HCT116 (cell line): Measurements from ENCODE around the gene TADA2B. TPM values are rescaled to one million over a fixed set of nuclear protein-coding genes. Genes with fewer than 3 reads are reported as not detected.

ENCODE experiments used
- ATAC-seq: fragments of 200-7000 bp; cut with Tn5 transposase; 2 replicates; pipeline ENCODE4 v1.9.1; 2020; ENCODE audit warnings: mild to moderate bottlenecking, moderate library complexity
- BruUV-seq: library from RNA; stranded (reverse); fragments of 400-500 nt; replicated peaks from 2 replicates; lab custom pipeline; 2021; lab: Mats Ljungman, UMichigan
- CTCF ChIA-PET: fragments of 300-600 bp; sonication (Branson Sonifier 250); formaldehyde crosslinking; loops from one replicate; lab custom pipeline; 2021; ENCODE audit warnings: antibody characterized with exemption; lab: Charles Lee
- POLR2A ChIA-PET: fragments of 300-600, 350-600 bp; sonication (Branson Sonifier 250); formaldehyde crosslinking; loops from one replicate; lab custom pipeline; 2021; ENCODE audit warnings: antibody characterized with exemption; lab: Charles Lee
- RAD21 ChIA-PET, 2 experiments: fragments of 300-600 bp; sonication (Branson Sonifier 250); formaldehyde crosslinking; loops; one replicate each; lab custom pipeline; 2023; ENCODE audit warnings: low total read pairs in 2 of 2; ENCODE audit not compliant: uncharacterized antibody in 2 of 2, unreplicated experiment in 2 of 2, low non-redundant PET in 1 of 2; lab: Charles Lee
- DNase-seq: peaks from one replicate; pipeline ENCODE4 v3.0.0-alpha.2; 2010; ENCODE audit warnings: low read depth, low spot score
- H2AFZ ChIP-seq: fragments of 200-600 bp; shearing (Covaris generic), sonication (generic); 2 replicates; pipeline ENCODE4 v1.6.1; 2017; ENCODE audit warnings: low read depth, mixed run types, mixed read lengths, antibody characterized with exemption, low read length; ENCODE audit not compliant: poor library complexity, severe bottlenecking
- H3K27ac ChIP-seq: 2 replicates; pipeline ENCODE4 v1.5.1; 2012; ENCODE audit warnings: low read depth, low read length
- H3K27me3 ChIP-seq: fragments of 200-600 bp; sonication (generic); 2 replicates; pipeline ENCODE4 v1.6.1; 2016; ENCODE audit warnings: mixed run types, low read length, mixed read lengths; ENCODE audit not compliant: insufficient read depth
- H3K36me3 ChIP-seq, 2 experiments: fragments of 200-500 bp in 1 of 2; fragments of 200-600 bp in 1 of 2; sonication (Bioruptor generic) in 1 of 2; sonication (generic) in 1 of 2; 2 replicates each; pipeline versions ENCODE4 v1.5.1 to v1.6.1; 2014 to 2016; ENCODE audit warnings: low read length in 2 of 2, inconsistent platforms in 1 of 2, mixed read lengths in 1 of 2, mixed run types in 1 of 2; ENCODE audit not compliant: insufficient read depth in 2 of 2, control insufficient read depth in 1 of 2
- H3K4me1 ChIP-seq, 2 experiments: fragments of 200-600 bp in 1 of 2; sonication (generic) in 1 of 2; 2 replicates each; pipeline versions ENCODE4 v1.5.1 to v1.6.1; 2012 to 2017; ENCODE audit warnings: low read length in 2 of 2, inconsistent platforms in 1 of 2, mild to moderate bottlenecking in 1 of 2, mixed read lengths in 1 of 2, mixed run types in 1 of 2, moderate library complexity in 1 of 2; ENCODE audit not compliant: insufficient read depth in 2 of 2, control insufficient read depth in 1 of 2
- H3K4me2 ChIP-seq: fragments of 200-600 bp; sonication (generic); 2 replicates; pipeline ENCODE4 v1.6.1; 2017; ENCODE audit warnings: mixed run types, low read length, mixed read lengths
- H3K4me3 ChIP-seq, 2 experiments: fragments of 200-600 bp in 1 of 2; sonication (generic) in 1 of 2; replicated peaks in 1 of 2; 2 replicates each; pipeline ENCODE4 v1.5.1; 2011 to 2016; ENCODE audit warnings: low read length in 2 of 2, control low read depth in 1 of 2, low read depth in 1 of 2, mild to moderate bottlenecking in 1 of 2, mixed read lengths in 1 of 2, mixed run types in 1 of 2
- H3K79me2 ChIP-seq: fragments of 200-600 bp; sonication (generic); 2 replicates; pipeline ENCODE4 v1.6.1; 2017; ENCODE audit warnings: mild to moderate bottlenecking, mixed run types, low read length, moderate library complexity, mixed read lengths; ENCODE audit not compliant: insufficient read depth
- H3K9ac ChIP-seq: fragments of 200-600 bp; sonication (generic); 2 replicates; pipeline ENCODE4 v1.6.1; 2016; ENCODE audit warnings: low read length, mixed read lengths
- H3K9me2 ChIP-seq: fragments of 200-600 bp; sonication (generic), shearing (Covaris generic); 2 replicates; pipeline ENCODE4 v1.6.1; 2017; ENCODE audit warnings: mixed run types, mild to moderate bottlenecking, moderate library complexity; ENCODE audit not compliant: insufficient read depth
- H3K9me3 ChIP-seq, 2 experiments: fragments of 200-500 bp in 1 of 2; fragments of 200-600 bp in 1 of 2; sonication (Bioruptor generic) in 1 of 2; sonication (generic) in 1 of 2; 2 replicates each; pipeline ENCODE4 v1.6.1; 2014 to 2017; ENCODE audit warnings: low read length in 2 of 2, mixed read lengths in 2 of 2, inconsistent platforms in 1 of 2, low read depth in 1 of 2, mild to moderate bottlenecking in 1 of 2, mixed run types in 1 of 2, moderate library complexity in 1 of 2; ENCODE audit not compliant: control insufficient read depth in 1 of 2, insufficient read depth in 1 of 2
- H4K20me1 ChIP-seq: fragments of 200-600 bp; sonication (generic), shearing (Covaris generic); 2 replicates; pipeline ENCODE4 v1.6.1; 2017; ENCODE audit warnings: mixed run types, mild to moderate bottlenecking, moderate library complexity; ENCODE audit not compliant: insufficient read depth
- ATF3 ChIP-seq: IDR thresholded peaks from 2 replicates; pipeline ENCODE4 v1.6.1; 2012
- CBX3 ChIP-seq: IDR thresholded peaks from 2 replicates; pipeline ENCODE4 v1.6.1; 2012; ENCODE audit warnings: low read depth
- CEBPB ChIP-seq: IDR thresholded peaks from 2 replicates; pipeline ENCODE4 v1.6.1; 2012; ENCODE audit warnings: low read depth
- CTCF ChIP-seq, 3 experiments: fragments of 200-600 bp in 1 of 3; sonication (generic) in 1 of 3; IDR thresholded peaks in 2 of 3; conservative IDR thresholded peaks in 1 of 3; 2 replicates each; pipeline ENCODE4 v1.5.1; 2012 to 2017; ENCODE audit warnings: low read depth in 2 of 3, low read length in 2 of 3, antibody characterized with exemption in 1 of 3, borderline replicate concordance in 1 of 3, control low read depth in 1 of 3, mild to moderate bottlenecking in 1 of 3, mixed read lengths in 1 of 3, mixed run types in 1 of 3, moderate library complexity in 1 of 3; ENCODE audit not compliant: insufficient read depth in 1 of 3
- EGR1 ChIP-seq: IDR thresholded peaks from 2 replicates; pipeline ENCODE4 v1.6.1; 2012; ENCODE audit warnings: low read depth
- ELF1 ChIP-seq: IDR thresholded peaks from 2 replicates; pipeline ENCODE4 v1.6.1; 2012; ENCODE audit warnings: low read depth, borderline replicate concordance
- EZH2 ChIP-seq: fragments of 200-600 bp; sonication (generic); IDR thresholded peaks from 2 replicates; pipeline ENCODE4 v1.6.1; 2017; ENCODE audit warnings: antibody characterized with exemption, mixed run types
- EZH2phosphoT487 ChIP-seq: fragments of 200-600 bp; IDR thresholded peaks from 2 replicates; pipeline ENCODE4 v1.6.1; 2018; ENCODE audit warnings: antibody characterized with exemption, borderline replicate concordance
- FOSL1 ChIP-seq: IDR thresholded peaks from 2 replicates; pipeline ENCODE4 v1.6.1; 2012; ENCODE audit warnings: low read depth
- JUND ChIP-seq: IDR thresholded peaks from 2 replicates; pipeline ENCODE4 v1.6.1; 2012
- SIN3A ChIP-seq: IDR thresholded peaks from 2 replicates; pipeline ENCODE4 v1.6.1; 2012; ENCODE audit warnings: low read depth
- SRF ChIP-seq: IDR thresholded peaks from 2 replicates; pipeline ENCODE4 v1.6.1; 2012; ENCODE audit warnings: low read depth
- YY1 ChIP-seq: IDR thresholded peaks from 2 replicates; pipeline ENCODE4 v1.6.1; 2011; ENCODE audit warnings: low read length, low read depth, moderate library complexity, mild to moderate bottlenecking; ENCODE audit not compliant: insufficient replicate concordance; ENCODE audit errors: extremely low read depth
- ZFX ChIP-seq: fragments of 450-650 bp; IDR thresholded peaks from 2 replicates; pipeline ENCODE4 v1.6.1; 2017
- ZNF274 ChIP-seq: fragments of 200-500 bp; sonication (Bioruptor generic); IDR thresholded peaks from 2 replicates; pipeline ENCODE4 v1.6.1; 2014; ENCODE audit warnings: mild to moderate bottlenecking, low read depth, low read length, inconsistent platforms
- intact Hi-C: fragments of 100-400 bp; cut with micrococcal nuclease; formaldehyde crosslinking; loops from 2 replicates; pipeline ENCODE4 v1.10.0; 2022
- total RNA-seq: library from RNA; stranded (reverse); gene quantifications from one replicate; pipeline ENCODE4 v1.2.1, GENCODE V29; 2021; ENCODE audit not compliant: unreplicated experiment
- TF ChIP-seq, protein P1 (sequence below): IDR thresholded peaks from 2 replicates; pipeline ENCODE4 v1.6.1; 2012; ENCODE audit warnings: low read depth

TADA2B gene
- total RNA-seq, 1 experiment from 2014 or later, result 13.4 TPM

DNA sequence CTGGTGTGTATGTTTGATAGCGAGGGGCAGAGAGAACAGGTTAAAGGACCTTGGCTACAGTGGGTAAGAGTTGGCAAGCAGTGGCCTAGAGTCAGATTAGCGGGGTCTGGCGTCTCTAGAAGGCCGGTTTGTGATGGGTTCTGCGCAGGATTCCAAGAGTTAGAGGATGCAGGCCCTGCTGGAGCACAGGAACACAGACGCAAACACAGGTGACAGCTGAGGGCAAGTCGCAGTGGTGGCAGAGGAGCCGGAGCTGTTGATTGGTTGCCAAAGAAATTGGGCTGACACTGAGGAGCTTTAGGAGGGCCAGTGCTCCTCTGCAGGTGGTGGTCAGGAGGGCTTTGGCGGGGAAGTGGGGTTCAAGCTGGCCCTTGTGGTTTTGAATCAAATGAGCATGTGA is 3.8 kb downstream of the TADA2B start:
- Histone ChIP-seq H3K4me1 (peaks cover 12 to 19% of the 10 kb centered on the region in 2 experiments; a peak in 2 of 4 replicates), H4K20me1 (no peaks in the 10 kb centered on the region), H3K9me3 (no peaks in the 10 kb centered on the region), H2AFZ (no peak overlapping the region), H3K4me3 (no peak overlapping the region), H3K27ac (no peak overlapping the region), H3K79me2 (peaks cover 54% of the 10 kb centered on the region), H3K4me2 (no peak overlapping the region), H3K9ac (no peak overlapping the region), H3K36me3 (0 out of 4 replicates have a peak, but pooled peaks cover 0 to 2% of the 10 kb centered on the region in 2 experiments), H3K9me2 (no peaks in the 10 kb centered on the region), H3K27me3 (no peaks in the 10 kb centered on the region)
- DNase-seq (no peak), ATAC-seq (no peak)
- no peak for TF ChIP-seq YY1
- no peak for TF ChIP-seq CTCF (IDR thresholded peaks at IDR 0.05 in 2 of 3, conservative IDR thresholded peaks at IDR 0.05 in 1 of 3; ENCODE audit: borderline replicate concordance in 1 of 3, insufficient read depth in 1 of 3, low read depth in 2 of 3, low read length in 2 of 3)
- TF ChIP-seq EGR1, result no peak
- TF ChIP-seq EZH2phosphoT487, result no peak
- TF ChIP-seq, protein P1, sequence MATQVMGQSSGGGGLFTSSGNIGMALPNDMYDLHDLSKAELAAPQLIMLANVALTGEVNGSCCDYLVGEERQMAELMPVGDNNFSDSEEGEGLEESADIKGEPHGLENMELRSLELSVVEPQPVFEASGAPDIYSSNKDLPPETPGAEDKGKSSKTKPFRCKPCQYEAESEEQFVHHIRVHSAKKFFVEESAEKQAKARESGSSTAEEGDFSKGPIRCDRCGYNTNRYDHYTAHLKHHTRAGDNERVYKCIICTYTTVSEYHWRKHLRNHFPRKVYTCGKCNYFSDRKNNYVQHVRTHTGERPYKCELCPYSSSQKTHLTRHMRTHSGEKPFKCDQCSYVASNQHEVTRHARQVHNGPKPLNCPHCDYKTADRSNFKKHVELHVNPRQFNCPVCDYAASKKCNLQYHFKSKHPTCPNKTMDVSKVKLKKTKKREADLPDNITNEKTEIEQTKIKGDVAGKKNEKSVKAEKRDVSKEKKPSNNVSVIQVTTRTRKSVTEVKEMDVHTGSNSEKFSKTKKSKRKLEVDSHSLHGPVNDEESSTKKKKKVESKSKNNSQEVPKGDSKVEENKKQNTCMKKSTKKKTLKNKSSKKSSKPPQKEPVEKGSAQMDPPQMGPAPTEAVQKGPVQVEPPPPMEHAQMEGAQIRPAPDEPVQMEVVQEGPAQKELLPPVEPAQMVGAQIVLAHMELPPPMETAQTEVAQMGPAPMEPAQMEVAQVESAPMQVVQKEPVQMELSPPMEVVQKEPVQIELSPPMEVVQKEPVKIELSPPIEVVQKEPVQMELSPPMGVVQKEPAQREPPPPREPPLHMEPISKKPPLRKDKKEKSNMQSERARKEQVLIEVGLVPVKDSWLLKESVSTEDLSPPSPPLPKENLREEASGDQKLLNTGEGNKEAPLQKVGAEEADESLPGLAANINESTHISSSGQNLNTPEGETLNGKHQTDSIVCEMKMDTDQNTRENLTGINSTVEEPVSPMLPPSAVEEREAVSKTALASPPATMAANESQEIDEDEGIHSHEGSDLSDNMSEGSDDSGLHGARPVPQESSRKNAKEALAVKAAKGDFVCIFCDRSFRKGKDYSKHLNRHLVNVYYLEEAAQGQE, result no peak
- TF ChIP-seq ZFX, result no peak
- no peak for TF ChIP-seq ELF1
- no peak for TF ChIP-seq CEBPB
- TF ChIP-seq FOSL1, result no peak
- no peak for TF ChIP-seq EZH2
- TF ChIP-seq SIN3A, result no peak
- no peak for TF ChIP-seq JUND
- no peak for TF ChIP-seq SRF
- TF ChIP-seq CBX3, result no peak
- no peak for TF ChIP-seq ATF3
- TF ChIP-seq ZNF274, result no peak
- CTCF ChIA-PET, result no interaction called here
- RAD21 ChIA-PET, result no interaction called here
- intact Hi-C loops, result no loop called here
- BruUV-seq, result no TSS peak
- POLR2A ChIA-PET, result no interaction called here
